Left ventricle myocardium superior (tissue), 1 donor: Measurements from ENCODE around the gene ZNF880. TPM values are rescaled to one million over a fixed set of nuclear protein-coding genes. Genes with fewer than 3 reads are reported as not detected.

Experiments used
- total RNA-seq: library from RNA; stranded (reverse); fragmentation: NEBNext Ultra II Directional; extraction: Animal tissue kit (Norgen Biotek cat#: 25700); gene quantifications from one replicate; pipeline ENCODE4 v1.2.1, GENCODE V29; 2021
- donor health status: DM: no; HTN: yes; CAD: no; lungs with severe emphysema.

Gene ZNF880
- total RNA-seq, 1 donor from 2014 or later: 18.5 TPM

Other genes starting within 250 kb of the ZNF880 start
- 5.5 TPM for gene ZNF616, start 230.0 kb upstream of the ZNF880 start, total RNA-seq
- gene ZNF836, start 198.3 kb upstream of the ZNF880 start, total RNA-seq: 6.6 TPM
- 372 TPM for gene PPP2R1A, start 179.9 kb upstream of the ZNF880 start, total RNA-seq
- 10.6 TPM for gene ZNF766, start 100.3 kb upstream of the ZNF880 start, total RNA-seq
- gene ZNF480, start 72.8 kb upstream of the ZNF880 start, total RNA-seq: 16.0 TPM
- 3.3 TPM for gene ZNF610, start 33.7 kb upstream of the ZNF880 start, total RNA-seq
- gene ZNF528, start 27.9 kb downstream of the ZNF880 start, total RNA-seq: 12.5 TPM
- 0.57 TPM for gene ZNF534, start 59.2 kb downstream of the ZNF880 start, total RNA-seq
- 2.2 TPM for gene ZNF578, start 83.6 kb downstream of the ZNF880 start, total RNA-seq
- gene ZNF808, start 157.7 kb downstream of the ZNF880 start, total RNA-seq: 32.9 TPM
- 18.2 TPM for gene ZNF701, start 200.4 kb downstream of the ZNF880 start, total RNA-seq